GM18511 (cell line): Measurements from ENCODE around the gene BCO2.
"Not testable (repeated sequence)": the region's sequence is repeated elsewhere in the genome, so short reads cannot be mapped to it uniquely, and the experiment has no call there.

Experiments
- ATAC-seq: cut with Tn5 transposase; IDR thresholded peaks from one replicate; pipeline ENCODE4 v1.9.1; 2021; ENCODE audit warnings: mild to moderate bottlenecking, moderate library complexity; ENCODE audit not compliant: unreplicated experiment

The BCO2 gene, protein sequence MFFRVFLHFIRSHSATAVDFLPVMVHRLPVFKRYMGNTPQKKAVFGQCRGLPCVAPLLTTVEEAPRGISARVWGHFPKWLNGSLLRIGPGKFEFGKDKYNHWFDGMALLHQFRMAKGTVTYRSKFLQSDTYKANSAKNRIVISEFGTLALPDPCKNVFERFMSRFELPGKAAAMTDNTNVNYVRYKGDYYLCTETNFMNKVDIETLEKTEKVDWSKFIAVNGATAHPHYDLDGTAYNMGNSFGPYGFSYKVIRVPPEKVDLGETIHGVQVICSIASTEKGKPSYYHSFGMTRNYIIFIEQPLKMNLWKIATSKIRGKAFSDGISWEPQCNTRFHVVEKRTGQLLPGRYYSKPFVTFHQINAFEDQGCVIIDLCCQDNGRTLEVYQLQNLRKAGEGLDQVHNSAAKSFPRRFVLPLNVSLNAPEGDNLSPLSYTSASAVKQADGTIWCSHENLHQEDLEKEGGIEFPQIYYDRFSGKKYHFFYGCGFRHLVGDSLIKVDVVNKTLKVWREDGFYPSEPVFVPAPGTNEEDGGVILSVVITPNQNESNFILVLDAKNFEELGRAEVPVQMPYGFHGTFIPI

DNA sequence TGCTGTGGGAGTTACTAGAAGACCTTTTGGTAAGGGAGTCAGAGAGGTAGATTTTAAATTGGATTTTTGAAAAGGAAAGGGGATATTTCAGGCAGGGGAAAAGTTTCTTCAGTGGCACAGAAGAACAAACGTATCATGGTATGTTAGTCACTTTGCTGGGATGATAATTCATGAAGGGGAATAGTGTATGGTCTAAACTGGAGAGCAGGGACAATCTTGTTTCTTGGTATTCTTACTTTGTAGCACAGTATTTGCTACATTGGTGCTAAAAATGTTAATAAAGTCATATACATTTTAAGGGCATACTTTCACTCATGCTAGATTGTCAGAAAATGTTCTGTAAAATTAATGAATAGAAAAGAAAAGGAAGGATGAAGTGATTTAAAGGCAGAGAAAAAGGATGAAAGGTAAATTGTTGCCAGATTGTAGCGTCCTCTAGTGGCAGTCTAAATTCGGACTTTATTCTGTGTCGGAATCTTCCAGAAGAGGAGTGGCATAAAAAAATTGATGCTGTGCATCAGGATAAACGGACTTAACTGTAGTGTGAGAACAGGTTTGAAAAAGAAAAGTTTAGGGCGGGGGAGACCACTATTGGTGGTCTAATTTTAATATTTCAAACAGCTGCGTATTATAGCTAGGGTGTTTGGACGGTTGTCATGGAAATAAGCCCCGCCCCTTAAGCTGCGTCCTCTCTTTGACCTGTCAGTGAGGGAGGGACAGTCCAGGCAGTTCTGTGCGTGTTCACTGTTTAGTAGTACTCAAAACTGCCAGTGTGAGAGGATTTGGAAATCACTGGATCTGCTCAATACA is at the start of gene BCO2:
BCO2 (plus strand) TSS at position 724 of the 810 bp plus-strand sequence. CDS start 90 bp downstream, outside the sequence.
- ATAC-seq, result peak; percentile 48

DNA sequence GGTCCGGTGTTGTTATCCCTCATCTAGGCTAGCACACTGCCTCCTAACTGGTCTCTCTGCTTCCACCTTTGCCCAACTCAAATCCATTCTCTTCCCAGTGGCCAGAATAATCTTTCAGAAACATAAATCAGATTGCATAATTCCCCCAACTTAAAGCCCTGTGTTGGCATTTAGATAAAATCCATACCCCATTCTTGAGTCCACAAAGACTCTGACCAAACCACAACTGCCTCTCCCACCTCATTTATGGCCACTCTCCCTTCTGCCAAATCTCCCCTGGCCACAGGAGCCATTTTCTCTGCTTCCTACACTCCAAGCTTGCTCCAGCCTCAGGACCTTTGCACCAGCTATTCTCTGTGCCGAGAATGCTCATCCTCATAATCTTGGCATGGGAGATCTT is 48.3 kb upstream of the BCO2 start:
- no peak for ATAC-seq

DNA sequence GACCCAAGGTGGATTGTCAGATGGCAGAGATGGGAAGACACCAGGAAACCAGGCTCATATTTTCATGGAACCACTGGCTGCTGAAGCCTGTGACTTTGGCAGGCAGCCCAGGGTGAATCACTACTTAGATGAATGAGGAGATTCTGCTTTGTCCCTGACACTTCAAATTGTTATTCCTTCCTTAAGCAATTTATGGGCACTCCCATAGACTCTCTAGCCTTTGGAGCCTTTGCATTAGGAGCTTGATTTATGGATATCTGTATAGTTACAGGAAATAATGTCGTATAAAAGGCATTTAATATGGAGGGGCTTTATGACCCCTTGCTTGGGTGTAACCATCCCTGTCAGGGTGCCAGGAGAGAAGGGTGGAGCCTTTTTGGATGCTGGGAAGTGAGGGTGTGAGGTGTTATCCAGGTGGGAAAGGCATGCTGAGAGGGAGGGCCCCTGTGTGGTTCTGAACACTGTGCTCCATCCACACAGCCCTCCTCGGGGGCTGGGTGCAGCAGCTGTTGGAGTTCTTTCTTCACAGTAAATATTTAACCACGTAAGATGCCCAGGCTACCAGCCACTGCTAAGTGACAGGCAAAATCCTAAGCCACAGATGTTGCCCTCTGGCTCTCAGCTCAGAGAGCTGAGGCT is 46.7 kb upstream of the BCO2 start:
- ATAC-seq, result no peak

DNA sequence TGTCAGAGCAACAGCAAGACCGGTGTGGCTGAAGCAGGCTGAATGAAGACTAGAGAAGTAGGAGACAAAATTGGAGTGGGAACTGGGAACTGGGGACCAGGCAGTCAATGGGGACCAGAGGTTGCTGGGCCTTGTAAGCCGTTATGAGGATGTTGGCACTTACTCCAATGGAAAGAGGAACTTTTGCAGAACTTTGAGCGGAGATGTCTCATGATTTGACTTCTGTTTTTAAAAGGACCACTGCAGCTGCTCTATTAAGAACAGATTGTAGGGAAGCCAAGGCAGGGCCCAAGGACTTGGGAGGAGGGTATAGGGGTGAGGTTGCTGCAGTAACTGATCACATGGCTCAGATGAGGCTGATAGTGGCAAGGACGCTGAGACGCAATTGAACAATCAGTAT is 45.7 kb upstream of the BCO2 start:
- ATAC-seq, result no peak

DNA sequence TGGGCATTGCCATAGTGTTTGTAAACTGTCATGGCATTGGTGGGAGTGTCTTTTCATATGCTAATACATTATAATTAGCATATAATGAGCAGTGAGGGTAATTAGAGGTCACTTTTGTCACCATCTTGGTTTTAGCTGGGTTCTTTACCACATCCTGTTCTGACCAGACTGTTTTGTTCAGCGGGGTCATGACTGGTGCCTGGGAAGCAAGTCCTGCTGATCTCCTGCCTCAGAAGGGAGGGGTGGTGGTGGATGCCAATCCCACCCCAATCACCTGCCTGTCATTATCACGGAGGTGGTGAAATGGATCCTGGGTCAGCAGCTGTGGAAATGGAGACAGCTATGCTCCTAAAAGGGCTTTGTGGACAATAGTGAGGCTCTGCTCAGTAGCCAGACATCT is 42.6 kb upstream of the BCO2 start:
- ATAC-seq, result no peak

DNA sequence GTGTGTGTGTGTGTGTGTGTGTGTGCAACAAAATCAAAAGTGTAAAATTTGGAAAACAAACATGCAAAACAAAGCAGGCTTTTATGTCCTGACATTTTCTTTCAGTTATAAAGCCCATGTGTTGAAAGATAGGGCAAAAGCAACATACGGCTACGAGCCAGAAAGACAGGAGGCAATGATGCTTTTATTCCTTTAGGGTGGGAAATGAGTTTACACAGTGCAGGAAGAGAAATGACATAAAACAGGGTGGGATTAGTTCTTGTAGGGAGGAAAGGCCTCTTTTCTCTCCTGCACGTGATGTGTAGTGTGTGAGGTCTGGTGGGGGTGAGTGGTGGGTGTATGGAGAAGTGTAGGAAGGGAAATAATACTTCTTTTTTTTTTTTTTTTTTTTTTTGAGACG is 40.8 kb upstream of the BCO2 start:
- no peak for ATAC-seq

DNA sequence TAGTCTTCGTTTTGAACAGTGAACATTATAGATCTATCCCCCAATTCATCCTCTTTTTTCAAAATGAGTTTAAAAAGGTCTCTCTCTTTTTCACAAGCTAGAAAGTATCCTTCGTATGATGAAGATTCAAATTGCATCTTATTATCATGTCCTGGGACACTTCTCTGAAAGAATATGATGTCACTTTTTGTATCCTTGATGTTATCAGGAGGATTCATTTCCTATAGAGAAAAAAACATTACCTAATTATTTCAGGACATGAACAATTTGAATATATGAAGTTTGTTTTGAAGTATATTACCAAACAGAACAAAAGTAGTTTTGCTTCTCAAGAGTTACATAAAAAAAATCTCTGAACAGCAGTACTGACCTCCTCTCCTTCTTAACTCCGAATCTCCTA is 31.7 kb upstream of the BCO2 start:
- ATAC-seq, result no peak

DNA sequence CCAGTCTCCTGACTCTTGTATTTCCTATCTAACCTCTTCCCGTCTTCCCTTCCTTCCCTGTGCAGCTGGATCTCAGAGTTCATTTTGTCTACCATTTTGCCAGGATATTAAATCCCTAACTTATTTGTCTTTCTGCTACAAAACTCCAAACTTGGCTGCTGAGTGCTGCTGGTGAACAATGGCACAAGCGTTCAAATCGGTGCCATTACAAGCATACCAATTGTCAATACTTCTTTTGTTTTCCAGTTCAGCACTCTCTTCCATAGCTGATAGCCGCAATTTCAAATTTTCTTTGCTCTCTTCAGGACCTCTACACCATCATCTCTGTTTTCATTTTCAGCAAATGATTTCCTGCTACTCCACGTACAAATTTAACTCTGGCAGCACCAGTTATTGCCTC is 24.8 kb upstream of the BCO2 start:
- no peak for ATAC-seq

DNA sequence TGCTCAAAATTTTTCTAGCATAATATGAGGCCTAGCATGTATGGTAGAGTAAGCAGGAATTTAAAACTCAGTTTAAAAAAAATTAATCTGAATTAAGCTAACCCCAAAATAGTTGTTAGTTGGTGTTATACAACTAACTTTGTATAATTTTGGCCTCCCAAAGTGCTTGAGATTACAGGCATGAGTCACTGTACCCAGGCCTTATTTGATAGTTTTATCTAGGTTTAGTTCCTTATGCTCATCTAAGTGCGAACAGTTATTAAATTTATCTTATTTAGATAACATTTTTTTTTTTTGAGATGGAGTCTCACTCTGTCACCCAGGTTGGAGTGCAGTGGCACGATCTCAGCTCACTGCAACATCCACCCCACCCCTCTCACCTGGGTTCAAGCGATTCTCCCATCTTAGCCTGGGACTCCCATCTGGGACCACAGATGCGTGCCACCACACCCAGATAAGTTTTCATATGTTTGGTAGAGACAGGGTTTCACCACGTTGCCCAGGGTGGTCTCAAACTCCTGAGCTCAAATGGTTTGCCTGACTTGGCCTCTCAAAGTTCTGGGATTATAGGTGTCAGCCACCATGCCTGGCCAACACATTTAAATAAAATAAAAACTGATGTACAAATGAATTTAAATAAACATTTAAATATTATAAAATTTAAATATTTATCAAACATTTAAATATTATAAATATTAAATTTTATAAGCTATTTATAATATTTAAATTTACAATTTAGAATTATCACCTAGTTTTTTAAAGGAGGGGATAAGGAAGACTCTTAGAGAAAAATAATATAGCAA is 19.0 kb upstream of the BCO2 start:
- ATAC-seq, result no peak

DNA sequence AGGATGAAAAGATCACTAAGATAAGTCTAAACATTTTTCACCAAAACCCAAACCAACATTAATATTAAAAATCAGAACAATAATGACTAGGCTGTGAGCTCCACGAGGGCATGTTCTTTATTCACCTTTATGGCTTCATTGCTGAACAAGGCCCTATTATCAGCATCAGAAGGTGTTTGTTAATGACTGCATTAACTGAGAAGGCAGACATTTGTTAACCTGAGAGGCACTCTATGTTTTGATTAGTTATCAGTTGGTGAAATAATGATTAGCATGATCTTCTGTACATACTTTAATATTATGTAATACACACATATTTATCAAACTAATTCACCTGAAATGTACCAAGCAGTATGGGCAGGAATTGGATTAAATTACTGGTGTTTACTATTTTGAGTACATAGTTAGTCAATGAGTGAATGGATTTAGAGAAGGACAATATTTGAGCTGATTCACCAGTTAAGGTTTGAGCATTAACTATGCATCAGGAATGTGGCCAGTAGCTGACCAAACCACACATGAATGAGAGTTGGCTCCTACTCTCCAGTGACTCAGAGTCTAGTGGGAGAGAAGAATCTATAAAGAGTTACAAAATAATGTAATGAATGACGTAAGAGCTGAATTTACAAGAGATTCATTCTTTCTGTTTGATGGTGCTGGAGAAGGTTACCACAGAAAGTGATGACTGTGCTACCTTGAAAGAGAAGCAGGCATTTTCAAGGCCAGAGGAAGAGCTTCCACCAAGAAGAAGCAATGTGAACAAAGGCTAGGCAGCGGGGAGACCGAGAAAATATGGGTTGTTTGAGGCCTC is 18.2 kb upstream of the BCO2 start:
- no peak for ATAC-seq

DNA sequence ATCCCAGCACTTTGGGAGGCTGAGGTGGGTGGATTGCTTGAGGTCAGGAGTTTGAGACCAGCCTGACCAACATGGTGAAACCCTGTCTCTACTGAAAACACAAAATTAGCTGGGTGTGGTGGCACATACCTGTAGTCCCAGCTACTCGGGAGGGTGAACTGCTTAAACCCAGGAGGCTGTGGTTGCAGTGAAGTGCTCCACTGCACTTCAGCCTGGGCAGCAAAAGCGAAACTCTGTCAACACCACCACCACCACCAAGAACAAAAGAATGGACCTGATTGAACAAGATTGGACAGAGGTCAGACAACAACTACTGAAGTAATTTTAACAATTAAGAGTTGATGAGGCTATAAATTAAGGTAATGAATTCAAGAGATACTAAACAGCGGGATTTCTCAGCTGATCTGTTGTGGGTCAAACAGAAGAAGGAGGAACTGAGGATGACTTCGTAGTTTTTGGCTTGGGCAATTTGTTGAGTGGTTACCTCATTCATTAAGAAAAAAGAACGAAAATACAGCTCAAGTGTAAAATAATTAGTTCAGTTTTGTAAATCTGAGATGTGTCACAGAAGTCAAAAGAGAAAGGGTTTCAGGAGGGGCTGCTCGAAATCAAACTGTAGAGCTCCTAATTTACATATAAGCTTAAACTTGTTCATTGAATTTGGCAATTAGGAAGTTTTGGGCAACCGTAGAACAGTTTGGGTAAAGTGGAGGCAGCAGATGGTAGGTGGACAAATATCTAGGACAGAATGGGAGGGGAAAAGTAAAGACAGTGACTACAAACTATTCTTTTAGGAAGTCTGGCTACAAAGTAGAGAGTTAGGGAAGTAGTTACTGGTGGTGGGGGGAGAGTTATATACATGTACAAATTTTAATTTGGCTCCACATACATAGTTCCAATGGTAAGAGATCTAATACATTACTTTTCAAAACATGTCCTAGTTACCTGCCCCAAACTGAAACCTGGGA is 15.9 kb upstream of the BCO2 start:
- no peak for ATAC-seq

DNA sequence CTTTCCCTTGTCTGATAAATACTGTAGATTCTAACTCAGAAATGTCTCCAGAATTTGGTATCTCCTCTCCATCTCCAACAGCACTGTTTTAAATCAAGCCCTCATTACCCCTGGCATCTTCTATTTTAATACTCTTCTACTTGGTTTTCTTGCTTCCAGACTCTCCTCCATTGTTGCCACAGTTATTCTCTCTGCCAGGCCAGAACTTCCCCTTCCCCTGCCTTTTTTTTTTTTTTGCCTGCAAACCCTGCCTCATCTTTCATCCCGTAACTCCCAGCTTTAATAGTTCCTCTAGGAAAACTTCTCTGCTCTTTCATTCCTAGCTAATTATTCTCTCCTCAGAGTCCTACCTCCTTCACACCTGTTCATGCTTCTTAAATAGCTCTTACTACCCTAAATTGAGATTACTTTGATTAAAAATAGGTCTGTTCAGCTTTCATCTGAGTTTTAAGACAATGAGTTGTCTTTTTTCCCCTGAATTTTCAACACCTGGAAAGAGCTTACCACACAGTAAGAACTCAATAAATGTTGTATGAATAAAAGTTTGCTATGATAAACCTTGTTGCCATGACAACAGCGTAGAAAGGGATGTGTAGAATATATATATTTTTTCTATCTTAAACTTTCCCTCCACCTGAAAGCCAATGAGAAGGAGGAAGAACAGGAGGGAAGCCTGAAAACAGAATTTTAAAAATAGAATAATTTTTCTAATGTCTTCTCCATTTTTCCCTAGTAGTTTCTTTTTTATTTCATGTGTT is 15.0 kb upstream of the BCO2 start:
- ATAC-seq, result no peak

DNA sequence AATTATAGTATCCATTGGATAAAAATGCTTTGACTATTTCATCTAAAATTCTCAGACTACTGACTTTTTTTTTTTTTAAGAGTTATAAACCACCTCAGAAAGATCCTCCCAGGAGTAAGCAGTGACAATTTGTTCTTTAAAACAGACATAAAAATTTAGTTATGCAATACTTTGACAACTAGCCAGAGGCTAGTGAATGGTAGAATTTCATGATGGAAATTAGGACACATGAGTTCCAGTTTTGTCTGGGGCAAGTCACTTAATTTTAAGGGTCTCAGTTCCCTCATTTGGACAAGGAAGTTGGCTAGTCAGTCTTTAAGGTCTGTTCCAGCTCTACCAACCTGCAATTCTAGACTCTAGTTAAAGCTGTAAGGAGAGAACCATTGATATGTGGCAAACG is 14.3 kb upstream of the BCO2 start:
- no peak for ATAC-seq

DNA sequence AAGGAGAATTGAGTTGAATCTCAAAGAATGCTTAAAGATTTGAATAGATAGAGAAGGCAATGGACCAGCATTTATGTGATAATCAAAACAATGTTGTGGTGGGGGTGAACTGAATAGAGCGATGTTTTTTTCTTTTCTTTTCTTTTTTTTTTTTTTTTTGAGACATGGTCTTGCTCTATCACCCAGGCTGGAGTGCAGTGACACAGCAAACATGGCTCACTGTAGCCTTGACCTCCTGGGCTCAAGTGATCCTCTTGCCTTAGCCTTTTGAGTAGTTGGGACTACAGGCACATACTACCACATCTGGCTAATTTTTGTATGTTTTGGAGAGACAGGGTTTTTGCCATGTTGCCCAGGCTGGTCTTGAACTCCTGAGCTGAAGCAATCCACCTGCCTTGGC is 13.1 kb upstream of the BCO2 start:
- not testable (repeated sequence) for ATAC-seq

DNA sequence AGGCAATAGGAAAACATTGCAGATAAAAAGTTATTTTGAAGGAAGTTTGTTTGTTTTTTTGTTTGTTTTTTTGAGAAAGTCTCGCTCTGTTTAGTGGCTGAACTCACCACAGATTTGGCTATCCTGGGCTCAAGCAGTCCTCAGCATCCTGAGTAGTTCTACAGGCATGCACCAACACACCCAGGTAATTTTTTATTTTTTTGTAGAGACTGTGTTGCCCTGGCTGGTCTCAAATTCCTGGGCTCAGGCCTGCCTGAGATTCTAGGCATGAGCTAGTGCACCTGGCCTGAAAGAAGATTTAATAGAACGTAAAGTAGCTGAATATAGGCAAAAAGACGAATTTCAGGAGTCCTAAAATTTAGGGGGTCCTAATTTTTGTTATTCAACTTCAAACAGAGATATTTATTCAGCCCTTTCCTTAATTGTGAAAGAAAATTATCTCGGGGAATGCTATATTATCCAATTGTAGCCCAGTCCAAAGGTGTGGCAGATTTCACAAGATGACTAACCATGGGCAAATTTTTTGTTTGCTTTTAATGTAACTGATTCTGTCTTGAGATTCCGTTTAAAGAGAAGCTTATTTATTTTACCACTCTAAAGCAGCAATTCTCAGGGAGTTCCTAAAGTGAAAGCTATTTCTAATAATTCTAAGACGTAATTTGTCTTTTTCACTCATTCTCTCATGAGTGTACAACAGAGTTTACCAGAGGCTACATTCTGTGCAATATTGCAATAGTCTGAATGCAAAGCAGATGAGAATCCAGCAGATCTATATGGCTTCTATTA is 12.4 kb upstream of the BCO2 start:
- no peak for ATAC-seq

DNA sequence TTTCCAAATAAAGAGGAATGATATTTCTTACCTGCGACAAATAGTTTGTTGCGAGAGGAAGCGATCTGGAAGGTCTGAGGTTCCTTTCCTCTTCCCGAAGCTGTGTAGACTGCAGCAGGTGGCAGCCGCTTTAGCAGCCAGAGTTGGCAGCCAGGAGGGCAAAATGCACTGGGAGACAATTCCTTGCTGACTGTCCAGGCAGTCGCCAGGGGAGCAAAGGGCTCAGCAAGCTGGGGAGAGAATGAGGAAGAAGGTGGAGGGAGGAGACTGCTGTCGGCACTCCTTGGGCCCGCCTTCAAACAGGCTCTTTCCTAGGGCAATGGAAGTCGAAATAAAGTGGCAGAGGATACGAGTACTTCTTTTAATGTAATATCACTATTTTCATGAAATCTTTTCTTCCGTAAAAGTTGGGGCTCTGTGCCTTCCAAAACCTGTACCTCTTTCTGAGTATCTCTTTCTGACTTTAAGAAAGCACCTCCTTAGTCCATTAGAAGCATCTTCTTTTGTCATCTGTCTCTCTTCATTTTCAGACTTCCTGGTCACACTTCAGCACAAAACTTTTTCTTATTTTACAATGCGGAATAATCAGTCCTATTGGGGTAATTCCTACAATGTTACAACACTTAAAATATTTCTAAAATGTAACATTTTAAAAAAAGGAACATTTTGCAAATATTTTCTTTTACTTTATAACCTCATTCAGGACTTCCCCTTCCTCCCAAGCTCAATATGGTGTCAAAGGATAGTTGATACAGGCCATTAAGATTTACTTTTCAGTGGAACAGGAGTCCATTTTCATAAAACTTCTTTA is 11.2 kb upstream of the BCO2 start, which contains the start of gene IL18:
IL18 (minus strand) TSS at position 220 of the 811 bp plus-strand sequence. CDS start 9,041 bp downstream, outside the sequence.
- ATAC-seq, result no peak
